Hematopoietic multipotent progenitor cell treated with erythropoietin and hydrocortisone succinate and interleukin-3 and kit ligand, for 6 days (in vitro differentiated cells): ENCODE data around the gene SARNP.
"Not testable (repeated sequence)": the region's sequence is repeated elsewhere in the genome, so short reads cannot be mapped to it uniquely, and the experiment has no call there.

Experiments used
- DNase-seq: peaks from one replicate; pipeline ENCODE4 v3.0.0-alpha.2; 2015

Gene SARNP, protein sequence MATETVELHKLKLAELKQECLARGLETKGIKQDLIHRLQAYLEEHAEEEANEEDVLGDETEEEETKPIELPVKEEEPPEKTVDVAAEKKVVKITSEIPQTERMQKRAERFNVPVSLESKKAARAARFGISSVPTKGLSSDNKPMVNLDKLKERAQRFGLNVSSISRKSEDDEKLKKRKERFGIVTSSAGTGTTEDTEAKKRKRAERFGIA

DNA sequence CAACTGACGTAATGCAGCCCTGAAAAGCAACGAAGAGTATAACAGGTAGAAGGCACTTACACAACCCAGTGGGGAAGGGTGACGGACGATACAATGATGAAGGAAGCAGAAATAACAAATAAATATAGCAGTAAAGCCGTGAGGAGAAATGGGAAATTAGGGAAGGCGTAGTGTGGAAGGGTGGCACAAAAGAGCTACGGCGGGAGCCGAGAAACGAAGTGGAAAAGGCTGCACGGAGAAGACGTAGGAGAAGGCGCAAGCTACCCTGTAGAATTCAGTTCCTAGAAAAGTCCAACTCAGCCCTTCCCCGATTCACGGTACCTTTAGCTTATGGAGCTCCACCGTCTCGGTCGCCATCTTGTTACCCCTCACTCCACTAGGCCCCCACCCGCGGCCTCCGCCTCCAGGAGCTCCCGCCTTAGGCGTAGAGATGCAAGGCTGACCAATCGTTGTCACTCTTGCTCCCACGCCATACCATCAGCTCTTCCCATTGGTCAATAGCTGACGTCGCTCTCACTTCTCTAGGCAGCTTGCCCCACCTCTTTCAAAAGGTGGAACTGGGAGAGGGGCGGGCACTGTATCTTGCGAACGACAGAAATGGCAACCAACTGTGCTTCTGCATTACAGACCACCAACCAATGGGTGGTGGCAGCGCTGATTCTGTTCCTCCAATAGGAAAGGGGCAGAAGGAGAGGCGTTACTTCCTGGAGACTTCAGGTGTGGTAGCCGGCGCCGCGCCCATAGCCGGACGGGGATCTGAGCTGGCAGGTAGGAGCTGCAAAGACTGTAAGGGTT is at the start of gene SARNP, which contains the start of gene ORMDL2:
TSS of gene SARNP (minus strand) at position 380 of the 795 bp plus-strand sequence. CDS start at position 357, 23 bp downstream.
TSS of gene ORMDL2 (plus strand) at position 697 of the 795 bp plus-strand sequence. CDS start 959 bp downstream, outside the sequence.
- peak; percentile 100 for DNase-seq

GRCh38 chr12:55866454-55867004 is 49.0 kb upstream of the SARNP start:
- DNase-seq: not testable (repeated sequence)

DNA sequence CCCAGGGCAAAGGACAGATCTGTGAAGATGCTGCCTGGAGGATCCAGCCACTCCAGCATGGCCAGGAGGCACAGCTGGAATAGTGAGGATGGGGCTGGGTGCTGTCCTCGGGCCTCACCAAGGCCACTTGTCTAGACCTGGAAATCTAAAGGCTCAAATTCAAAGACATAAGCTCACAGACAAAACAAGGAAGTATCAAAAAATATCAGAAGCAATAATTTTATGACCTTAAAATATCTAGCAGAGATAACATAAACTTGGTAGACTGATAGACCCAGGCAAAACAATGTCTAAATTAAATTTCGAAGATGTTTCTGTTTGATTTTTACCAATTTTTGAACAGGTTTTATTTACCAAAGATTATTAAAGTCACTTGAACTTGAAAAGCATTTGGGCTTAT is 47.8 kb upstream of the SARNP start:
- DNase-seq: no peak

DNA sequence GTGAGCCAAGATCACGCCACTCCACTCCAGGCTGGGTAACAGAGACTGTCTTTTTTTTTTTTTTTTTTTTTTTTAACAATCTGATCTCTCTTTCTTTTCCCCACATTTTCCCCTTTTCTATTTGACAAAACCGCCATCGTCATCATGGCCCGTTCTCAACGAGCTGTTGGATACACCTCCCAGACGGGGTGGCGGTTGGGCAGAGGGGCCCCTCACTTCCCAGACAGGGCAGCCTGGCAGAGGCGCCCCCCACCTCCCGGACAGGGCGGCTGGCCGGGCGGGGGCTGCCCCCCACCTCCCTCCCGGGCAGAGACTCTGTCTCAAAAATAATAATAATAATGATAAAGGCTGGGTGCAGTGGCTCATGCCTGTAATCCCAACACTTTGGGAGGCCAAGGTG is 45.4 kb upstream of the SARNP start:
- not testable (repeated sequence) for DNase-seq

DNA sequence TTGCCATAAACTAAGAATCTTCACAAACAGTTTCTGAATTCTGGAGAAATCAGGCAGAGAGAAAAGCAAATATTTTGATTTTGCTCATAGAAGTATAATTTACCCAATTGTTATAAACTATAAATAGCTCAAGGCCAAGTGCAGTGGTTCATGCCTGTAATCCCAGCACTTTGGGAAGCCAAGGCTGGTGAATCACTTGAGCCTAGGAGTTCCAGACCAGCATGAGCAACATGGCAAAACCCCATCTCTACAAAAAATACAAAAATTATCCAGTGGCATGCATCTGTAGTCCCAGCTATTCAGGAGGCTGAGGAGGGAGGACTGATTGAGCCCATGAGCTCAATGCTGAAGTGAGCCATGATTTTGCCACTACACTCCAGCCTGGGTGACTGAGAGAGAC is 44.8 kb upstream of the SARNP start:
- no peak for DNase-seq

DNA sequence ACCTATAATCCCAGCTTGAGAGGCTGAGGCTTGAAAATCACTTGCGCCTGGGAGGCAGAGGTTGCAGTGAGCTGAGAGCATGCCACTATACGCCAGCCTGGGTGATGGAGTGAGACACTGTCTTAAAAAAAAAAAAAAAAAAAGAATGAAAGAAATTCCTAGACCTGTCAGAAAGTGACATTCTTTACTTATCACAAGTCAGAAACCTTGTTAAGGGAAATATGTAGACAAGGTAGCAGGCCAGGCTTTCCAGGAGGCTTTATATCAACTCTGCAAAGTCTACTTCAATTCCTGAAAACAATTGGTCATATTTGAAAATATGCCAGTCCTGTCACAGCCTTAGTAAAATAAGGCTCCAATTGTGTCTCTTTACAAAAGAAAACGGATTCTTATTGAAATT is 44.3 kb upstream of the SARNP start:
- DNase-seq: no peak

DNA sequence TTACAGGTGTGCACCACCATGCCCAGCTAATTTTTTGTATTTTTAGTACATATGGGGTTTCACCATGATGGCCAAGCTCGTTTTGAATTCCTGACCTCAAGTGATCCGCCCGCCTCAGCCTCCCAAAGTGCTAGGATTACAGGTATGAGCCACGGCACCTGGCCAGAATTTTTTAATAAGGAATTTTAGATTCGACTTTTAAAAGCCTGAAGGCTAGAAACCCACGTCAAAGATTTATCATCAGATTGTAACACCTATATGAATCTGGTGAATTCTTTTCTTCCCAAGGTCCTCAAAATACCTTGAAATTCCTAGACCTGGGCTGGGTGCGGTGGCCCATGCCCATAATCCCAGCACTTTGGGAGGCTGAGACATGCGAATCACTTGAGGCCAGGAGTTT is 43.9 kb upstream of the SARNP start:
- DNase-seq: no peak

GRCh38 chr12:55852740-55853139 is 35.2 kb upstream of the SARNP start:
- no peak for DNase-seq

DNA sequence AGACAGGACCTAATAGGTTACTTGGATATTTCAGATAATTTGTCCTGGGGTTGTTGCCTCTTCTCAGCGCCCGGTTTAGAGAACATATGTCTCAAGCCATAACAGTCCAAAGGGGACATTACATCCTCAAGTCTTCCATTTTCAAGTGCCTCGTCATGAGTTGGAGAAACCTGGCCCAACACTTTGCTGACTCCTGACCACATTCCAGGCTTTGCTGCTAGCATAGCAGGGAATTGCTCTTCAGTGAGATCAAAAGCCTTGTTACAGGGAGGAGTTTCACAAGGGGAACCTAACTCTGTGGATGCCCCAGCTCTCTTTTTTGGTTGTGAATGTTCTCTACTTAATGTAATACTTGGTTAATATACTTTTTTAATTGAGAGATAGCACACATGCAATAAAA is 33.4 kb upstream of the SARNP start:
- DNase-seq: no peak

- DNase-seq: no peak
Measured at GRCh38 chr12:55850401-55850800, 32.9 kb upstream of the SARNP start.

DNA sequence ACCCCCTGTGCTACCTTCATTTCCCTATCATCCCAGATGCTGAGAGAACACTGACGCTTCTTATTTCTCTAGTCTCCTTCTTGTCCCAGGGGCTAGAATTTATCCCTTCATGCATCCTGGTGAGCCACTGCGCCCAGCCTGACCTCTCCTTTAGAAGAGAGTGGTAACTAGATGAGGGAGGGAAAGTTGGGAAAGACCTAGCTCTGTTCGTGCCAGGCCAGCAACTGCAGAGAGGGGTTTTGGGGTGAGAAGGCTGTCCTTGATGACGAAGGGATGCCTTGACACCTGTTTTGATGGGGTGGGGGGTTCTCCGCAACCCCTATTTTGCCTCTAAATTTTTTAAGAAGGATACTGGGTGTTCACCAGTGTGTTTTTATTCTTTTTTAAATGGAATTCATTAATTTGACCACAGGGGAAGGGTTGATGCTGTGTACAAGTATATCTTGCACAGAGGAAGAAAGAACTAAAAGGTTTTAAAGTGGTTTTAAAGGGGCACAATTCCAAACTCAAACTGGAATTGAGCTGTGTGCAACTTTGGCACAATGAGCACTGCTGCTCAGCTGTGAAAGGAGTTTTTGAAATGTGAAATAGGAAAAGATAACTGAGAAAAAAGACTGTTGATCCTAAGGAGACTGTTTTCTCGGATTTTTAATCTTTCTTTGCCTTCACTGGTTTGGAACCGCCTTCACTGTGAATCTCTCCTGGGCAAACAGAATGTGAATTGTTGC is 32.3 kb upstream of the SARNP start:
- DNase-seq: no peak

GRCh38 chr12:55847603-55848291 is 30.2 kb upstream of the SARNP start:
- DNase-seq: peak; percentile 47

DNA sequence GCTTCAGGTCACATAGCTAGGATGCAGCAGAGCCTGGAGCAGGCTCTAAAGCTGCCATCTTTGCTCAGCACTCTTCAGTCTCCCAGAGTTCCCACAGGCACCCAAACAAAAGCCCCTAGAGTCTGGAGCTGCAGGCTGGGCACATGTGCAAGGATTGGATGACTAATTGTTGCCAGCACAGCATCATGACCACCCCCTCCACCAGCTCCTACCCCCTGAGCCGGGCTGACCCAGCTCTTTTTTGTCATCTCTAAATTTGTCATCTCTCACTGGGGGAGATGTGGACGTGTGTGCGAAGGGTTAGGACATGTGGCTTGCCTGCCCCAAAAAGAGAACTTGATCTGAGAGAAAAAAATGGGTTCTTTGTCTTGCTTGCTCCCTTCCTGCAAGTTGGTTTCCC is 29.5 kb upstream of the SARNP start:
- no peak for DNase-seq

DNA sequence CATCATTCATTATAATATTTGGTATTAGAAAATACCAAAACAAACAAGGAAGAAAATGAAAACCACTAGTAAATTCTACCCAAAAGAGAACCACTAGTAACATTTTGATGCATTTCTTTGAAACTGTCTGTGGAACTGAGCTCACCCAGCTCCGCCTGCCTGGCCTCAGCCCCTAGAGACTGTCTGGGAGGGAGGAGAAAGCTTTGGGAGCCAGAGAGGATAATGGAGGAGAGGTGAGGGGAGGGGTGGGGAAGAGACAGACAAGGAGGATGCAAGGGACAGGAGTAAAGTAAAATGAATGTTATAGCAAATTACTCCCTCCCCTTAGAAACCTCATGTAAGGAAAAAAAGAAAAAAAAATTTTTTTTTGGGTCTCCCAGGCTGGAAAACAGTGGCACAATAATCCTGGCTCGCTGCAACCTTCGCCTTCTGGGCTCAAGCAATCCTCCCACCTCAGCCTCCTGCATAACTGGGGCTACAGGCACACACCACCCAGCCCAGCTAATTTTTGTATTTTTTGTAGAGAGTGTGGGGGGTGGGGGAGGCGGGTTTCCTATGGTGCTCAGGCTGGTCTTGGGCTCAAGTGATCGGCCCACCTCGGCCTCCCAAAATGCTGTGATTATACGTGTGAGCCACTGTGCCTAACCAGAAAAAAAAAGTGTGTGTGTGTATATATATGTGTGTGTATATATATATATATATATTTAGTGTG is 28.4 kb upstream of the SARNP start:
- no peak for DNase-seq

GRCh38 chr12:55845361-55845760 is 27.8 kb upstream of the SARNP start:
- DNase-seq: no peak

DNA sequence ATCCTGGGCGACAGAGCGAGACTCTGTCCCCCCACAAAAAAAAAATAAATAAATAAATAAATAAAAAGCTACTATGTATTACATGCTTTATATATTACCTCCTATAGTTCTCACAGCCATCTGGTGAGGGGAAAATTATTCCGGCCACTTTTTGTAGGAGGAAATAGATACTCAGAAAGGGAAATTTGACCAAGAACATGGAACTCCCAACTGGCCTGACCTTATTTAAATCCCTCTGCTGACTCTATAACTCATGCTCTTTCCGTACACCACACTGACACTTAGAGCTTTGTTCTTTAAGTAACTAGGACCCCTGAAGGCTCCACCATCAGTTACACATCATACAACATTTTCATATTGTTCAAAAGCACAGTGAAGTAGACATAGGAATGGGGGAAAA is 27.4 kb upstream of the SARNP start:
- no peak for DNase-seq

- DNase-seq: no peak
Measured at GRCh38 chr12:55843431-55843830, 25.9 kb upstream of the SARNP start.

DNA sequence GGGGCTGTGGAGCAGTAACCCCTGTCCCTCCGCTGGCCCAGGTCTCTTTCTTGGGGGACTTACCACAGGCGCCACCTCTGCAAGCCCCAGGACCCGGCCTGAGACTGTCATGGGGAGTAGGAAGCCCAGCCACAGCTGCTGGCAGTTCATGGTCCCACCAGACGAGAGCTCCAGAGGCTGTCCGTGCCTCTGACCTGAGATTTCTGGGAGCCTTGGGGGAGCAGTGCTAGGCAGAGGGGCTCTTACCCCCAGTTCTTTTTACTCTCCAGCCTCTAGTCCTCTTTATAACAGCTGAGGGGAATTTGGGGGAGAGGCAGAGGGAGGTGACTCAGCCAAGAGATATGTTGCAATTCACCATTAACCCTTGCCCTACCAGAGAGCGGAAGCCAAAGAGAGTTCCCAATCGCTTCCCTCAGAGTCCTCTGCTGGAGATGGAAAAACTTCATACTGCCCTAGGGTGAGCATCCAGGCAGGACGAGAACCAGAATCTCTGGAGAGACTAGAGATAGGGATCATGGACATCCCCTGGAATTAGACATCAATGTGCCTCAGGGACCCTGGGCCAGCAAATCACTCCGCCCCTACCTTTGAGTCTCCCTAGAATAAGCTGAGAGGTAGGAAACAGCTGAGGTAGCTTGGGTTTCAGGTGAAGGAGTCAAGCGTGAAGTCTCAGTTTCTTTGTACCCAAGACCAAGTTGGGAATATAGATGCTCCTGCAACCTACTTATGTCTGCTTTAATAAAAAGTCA is 25.3 kb upstream of the SARNP start, which contains the start of gene MMP19:
TSS of gene MMP19 (minus strand) at position 256 of the 749 bp plus-strand sequence. CDS start at position 150, 106 bp downstream.
- DNase-seq: no peak

DNA sequence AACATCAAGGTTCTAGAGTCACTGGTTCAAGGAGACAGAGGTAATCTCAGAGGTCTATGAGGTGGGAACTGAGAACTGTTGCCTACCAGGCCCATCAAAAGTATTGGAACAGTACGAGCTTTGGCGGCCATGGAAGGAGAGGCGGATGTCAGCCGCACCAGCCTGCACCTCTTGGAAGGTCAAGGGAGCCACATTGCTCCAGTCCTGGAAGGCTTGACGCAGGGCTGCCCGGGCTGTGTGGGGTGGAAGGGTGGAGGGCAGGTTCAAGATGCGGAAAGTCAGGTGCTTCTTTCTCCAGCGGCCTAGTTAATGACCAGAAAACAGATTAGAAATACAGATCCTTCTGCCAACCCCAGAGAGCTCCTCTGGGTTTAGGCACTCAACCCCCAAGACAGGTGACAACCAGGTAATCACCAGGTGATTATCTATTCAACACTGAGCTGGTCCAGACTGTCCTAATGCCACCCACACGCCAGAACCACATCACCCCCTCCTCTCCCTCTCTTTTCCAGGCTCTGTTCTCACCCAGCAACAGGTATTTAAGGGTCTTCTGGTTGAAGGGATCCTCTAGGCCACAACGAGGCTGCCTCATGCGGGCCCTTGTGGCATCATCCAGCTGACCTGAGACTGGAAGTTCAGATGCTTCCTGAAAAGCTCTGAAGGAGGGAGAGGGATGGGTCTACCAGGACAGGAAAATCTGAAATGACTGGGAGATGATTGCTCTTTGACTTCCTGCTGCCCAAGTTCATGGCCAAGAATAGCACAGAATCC is 23.2 kb upstream of the SARNP start:
- no peak for DNase-seq
